Activated B cell treated with CpG ODN at 0.5 μM for 24 hours (primary cell): ENCODE measurements around the gene CASQ2. TPM values are rescaled to one million over a fixed set of nuclear protein-coding genes. Genes with fewer than 3 reads are reported as not detected.

Experiments used
- ATAC-seq: fragments of 200-7000 bp; cut with Tn5 transposase; one replicate; pipeline ENCODE4 v1.10.0; 2021; ENCODE audit warnings: low read depth, mild to moderate bottlenecking, moderate library complexity
- CTCF ChIA-PET: fragments of 350-600 bp; sonication (Branson Sonifier 250); formaldehyde crosslinking; loops from one replicate; lab custom pipeline; 2021; ENCODE audit warnings: antibody characterized with exemption; lab: Charles Lee
- POLR2A ChIA-PET: fragments of 350-600 bp; sonication (Branson Sonifier 250); formaldehyde crosslinking; loops from one replicate; lab custom pipeline; 2021; ENCODE audit warnings: antibody characterized with exemption; lab: Charles Lee
- DNase-seq: peaks from one replicate; pipeline ENCODE4 v3.0.0; 2022
- H3K27ac Mint-ChIP-seq: one replicate; pipeline ENCODE4 v1.8.0; 2020; ENCODE audit warnings: mixed read lengths
- H3K27me3 Mint-ChIP-seq: one replicate; pipeline ENCODE4 v1.8.0; 2021; ENCODE audit warnings: mixed read lengths
- H3K36me3 Mint-ChIP-seq: one replicate; pipeline ENCODE4 v1.8.0; 2021; ENCODE audit warnings: low read depth, mixed read lengths
- H3K4me1 Mint-ChIP-seq: one replicate; pipeline ENCODE4 v1.8.0; 2021; ENCODE audit warnings: mixed read lengths
- H3K4me3 Mint-ChIP-seq: one replicate; pipeline ENCODE4 v1.8.0; 2020; ENCODE audit warnings: mild to moderate bottlenecking, mixed read lengths
- H3K9me3 Mint-ChIP-seq: one replicate; pipeline ENCODE4 v1.8.0; 2020; ENCODE audit warnings: mixed read lengths
- intact Hi-C: fragments of 100-400 bp; cut with micrococcal nuclease; formaldehyde crosslinking; loops from one replicate; pipeline ENCODE4 v1.15.1; 2024
- total RNA-seq: library from RNA; stranded (reverse); gene quantifications from 2 replicates; pipeline ENCODE4 v1.2.3, GENCODE V29; 2022
- TF ChIP-seq, protein P1 (sequence below): fragments of 200-600 bp; IDR thresholded peaks from one replicate; pipeline ENCODE4 v1.8.0; 2022; ENCODE audit warnings: antibody characterized with exemption, mild to moderate bottlenecking

The CASQ2 gene
- total RNA-seq, 1 donor from 2014 or later, result not detected

DNA sequence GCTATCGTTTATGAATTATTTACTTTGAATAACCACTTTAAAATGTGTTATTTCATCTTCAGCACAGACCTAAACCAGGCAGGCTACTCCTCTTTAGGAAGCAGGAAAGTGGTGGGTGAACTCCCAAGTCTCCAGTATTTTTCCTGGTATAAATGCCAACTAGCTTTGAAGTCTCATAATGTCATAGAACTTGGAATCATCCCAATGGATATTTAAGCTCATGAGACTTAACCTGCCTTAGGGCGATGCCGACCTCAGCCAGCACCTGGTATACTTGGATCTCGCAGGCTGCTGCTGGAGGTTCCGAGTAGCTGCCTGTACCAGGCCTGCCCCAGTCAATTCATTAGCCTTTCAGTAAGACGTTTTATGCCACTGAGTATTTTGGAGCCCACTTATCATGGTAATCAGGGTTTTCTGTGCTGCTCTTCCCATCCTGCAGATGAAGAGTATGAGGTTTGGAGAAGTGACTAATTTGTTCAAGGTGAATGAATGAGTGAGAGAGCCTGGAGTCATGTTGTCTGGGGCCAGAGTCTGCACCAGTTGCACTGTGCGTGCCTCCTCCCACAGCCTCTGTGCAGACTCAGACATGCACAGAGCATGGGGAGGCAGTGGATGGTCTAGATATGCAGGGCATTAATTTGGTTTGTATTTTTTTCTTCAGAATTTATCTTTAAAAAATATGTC, 91.9 kb downstream of the CASQ2 start:
- TF ChIP-seq, protein P1, sequence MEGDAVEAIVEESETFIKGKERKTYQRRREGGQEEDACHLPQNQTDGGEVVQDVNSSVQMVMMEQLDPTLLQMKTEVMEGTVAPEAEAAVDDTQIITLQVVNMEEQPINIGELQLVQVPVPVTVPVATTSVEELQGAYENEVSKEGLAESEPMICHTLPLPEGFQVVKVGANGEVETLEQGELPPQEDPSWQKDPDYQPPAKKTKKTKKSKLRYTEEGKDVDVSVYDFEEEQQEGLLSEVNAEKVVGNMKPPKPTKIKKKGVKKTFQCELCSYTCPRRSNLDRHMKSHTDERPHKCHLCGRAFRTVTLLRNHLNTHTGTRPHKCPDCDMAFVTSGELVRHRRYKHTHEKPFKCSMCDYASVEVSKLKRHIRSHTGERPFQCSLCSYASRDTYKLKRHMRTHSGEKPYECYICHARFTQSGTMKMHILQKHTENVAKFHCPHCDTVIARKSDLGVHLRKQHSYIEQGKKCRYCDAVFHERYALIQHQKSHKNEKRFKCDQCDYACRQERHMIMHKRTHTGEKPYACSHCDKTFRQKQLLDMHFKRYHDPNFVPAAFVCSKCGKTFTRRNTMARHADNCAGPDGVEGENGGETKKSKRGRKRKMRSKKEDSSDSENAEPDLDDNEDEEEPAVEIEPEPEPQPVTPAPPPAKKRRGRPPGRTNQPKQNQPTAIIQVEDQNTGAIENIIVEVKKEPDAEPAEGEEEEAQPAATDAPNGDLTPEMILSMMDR, result no peak
- POLR2A ChIA-PET, result no interaction called here
- DNase-seq (no peak), ATAC-seq (no peak)
- no peaks in the 10 kb centered on the region for H3K27me3 Mint-ChIP-seq
- intact Hi-C loops, result no loop called here
- no peak overlapping the region for H3K4me3 Mint-ChIP-seq
- peaks cover 8% of the 10 kb centered on the region for H3K4me1 Mint-ChIP-seq
- H3K27ac Mint-ChIP-seq, result no peak overlapping the region
- no peaks in the 10 kb centered on the region for H3K36me3 Mint-ChIP-seq
- CTCF ChIA-PET, result no interaction called here
- H3K9me3 Mint-ChIP-seq, result no peaks in the 10 kb centered on the region

DNA sequence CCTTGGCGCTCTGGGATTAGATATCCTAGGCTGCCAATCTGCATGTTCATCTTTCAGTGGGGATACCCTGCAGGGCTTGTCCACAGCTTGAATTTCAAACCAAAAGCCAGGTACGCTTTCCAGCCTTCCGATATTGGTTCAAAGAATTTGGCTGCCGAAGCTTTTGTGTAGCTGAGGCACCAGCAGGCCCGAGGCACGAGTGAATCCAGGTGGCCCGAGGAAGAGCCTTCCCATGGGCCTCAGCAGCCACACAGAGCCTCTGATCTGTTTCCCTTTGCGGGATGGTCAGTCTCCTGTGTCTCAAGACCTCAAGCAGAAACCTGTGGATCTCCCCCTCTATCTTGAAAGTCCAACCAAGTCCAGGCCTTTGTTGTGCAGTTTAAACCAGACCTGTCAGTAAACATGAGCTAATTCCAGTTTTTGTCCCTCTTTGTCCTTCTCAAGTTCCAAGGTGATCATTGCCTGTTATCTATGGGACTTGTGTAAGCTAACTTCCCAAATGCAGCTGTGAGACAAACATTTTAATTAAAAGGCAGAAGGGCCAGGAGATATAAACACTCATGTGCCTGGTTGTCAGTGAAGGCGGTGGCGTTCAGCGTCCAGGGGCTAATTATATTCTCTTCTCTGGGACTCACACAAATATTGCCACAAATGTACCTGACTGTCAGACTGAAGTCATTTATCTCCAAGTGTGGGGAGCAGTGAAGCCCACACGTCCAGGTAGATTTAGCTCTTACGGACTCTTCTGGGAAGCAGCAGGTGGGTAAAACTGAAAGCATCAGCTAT, 96.1 kb downstream of the CASQ2 start:
- POLR2A ChIA-PET, result no interaction called here
- DNase-seq (no peak), ATAC-seq (no peak)
- CTCF ChIA-PET, result interaction anchor here (1.0 kb wide), 1 partner anchor 34 kb away, joined by 3 read pairs; no protein-coding TSS in a partner anchor
- Mint-ChIP-seq H3K27ac (no peak overlapping the region), H3K36me3 (no peaks in the 10 kb centered on the region), H3K4me3 (no peak overlapping the region), H3K9me3 (no peaks in the 10 kb centered on the region), H3K27me3 (no peaks in the 10 kb centered on the region), H3K4me1 (peaks cover 8% of the 10 kb centered on the region)
- TF ChIP-seq, protein P1, result no peak
- intact Hi-C loops, result no loop called here

DNA sequence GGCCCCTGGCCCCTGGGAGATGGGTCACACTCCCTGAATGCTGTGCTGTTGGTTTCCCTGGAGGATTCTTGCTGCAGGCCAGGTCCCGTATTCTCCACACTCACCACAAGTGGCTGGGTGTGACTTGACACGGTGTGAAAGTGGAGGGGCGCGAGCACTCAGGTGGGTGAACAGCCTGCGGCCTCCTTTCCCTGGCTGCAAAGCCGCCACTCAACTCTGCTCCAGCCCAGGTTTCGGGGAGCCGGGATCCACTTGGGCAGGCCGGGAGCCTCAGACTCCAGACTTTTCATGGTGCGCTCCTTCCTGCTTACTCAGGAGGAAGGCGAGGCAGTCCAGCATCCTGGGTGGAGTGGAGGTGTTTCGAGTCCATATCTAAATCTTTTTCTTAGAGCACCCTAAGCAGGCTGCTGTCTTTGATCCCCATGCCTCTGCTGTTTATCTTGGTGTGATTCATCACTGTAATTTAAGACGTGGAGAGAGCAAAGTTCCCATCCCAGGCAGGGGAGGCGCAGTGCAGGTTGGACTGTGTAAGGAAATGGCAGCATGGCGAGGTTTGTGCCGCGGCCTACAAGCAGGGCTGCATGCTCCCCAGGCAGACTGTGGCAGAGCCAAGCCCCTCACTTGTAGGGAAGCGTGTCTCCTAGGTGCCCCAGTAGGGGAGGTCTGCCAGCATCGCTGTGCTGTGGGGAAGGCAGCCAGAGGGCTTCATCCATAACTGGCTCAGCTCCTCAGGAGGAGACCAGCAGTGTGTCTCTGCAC, 97.2 kb downstream of the CASQ2 start:
- TF ChIP-seq, protein P1, result no peak
- intact Hi-C loops, result no loop called here
- no peaks in the 10 kb centered on the region for H3K9me3 Mint-ChIP-seq
- ATAC-seq (no peak), DNase-seq (no peak)
- H3K27ac Mint-ChIP-seq, result no peak overlapping the region
- no peaks in the 10 kb centered on the region for H3K27me3 Mint-ChIP-seq
- H3K36me3 Mint-ChIP-seq, result no peaks in the 10 kb centered on the region
- no peak overlapping the region for H3K4me3 Mint-ChIP-seq
- ChIA-PET CTCF (no interaction called here), POLR2A (no interaction called here)
- no peaks in the 10 kb centered on the region for H3K4me1 Mint-ChIP-seq

DNA sequence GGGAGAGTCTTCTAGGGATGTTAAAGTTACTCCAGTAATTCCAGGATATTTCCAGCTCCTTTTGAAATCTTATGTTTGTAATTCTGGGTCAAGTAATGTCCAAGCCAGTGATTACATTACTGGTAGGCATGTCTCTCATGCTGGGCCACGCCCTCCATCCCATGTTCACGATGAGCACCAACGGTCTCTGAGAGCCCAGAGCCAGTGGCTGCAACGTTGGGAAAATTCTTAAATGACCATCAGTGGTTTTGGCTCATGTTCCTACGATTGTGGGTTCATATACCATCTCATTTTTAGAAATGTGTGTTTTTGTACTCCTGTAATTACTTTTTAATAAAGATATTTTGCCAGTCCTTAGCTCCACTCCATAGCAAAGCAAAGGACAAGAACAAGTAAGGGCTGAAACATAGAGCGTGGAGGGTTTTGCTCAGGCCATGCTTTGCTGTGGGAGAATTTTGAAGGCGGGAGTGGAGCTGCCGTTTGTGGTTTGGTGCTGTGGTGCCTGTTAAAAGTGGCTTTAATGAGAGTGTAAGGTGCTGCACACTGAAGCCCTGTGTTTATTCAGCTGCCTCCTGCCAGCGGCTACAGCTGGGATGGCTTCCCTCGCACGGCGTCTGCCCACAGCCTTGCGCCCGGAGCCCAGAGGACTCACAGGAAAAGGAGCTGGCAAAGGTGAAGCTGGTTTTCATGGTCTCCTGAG, 97.9 kb downstream of the CASQ2 start:
- DNase-seq (no peak), ATAC-seq (no peak)
- Mint-ChIP-seq H3K27ac (no peak overlapping the region), H3K36me3 (no peaks in the 10 kb centered on the region), H3K9me3 (no peaks in the 10 kb centered on the region), H3K27me3 (no peaks in the 10 kb centered on the region), H3K4me3 (no peak overlapping the region), H3K4me1 (no peaks in the 10 kb centered on the region)
- intact Hi-C loops, result no loop called here
- CTCF ChIA-PET, result interaction anchor here (0.9 kb wide), 1 partner anchor 36 kb away, joined by 3 read pairs; no protein-coding TSS in a partner anchor
- TF ChIP-seq, protein P1, result no peak
- POLR2A ChIA-PET, result no interaction called here
